MM.1S (cell line): Measurements from ENCODE around the gene EPB41L2.
"Not testable (repeated sequence)": the region's sequence is repeated elsewhere in the genome, so short reads cannot be mapped to it uniquely, and the experiment has no call there.

Experiments used
- DNase-seq: peaks from one replicate; pipeline ENCODE4 v3.0.0-alpha.2; 2015
- H2AFZ ChIP-seq: fragments of 300-600 bp; sonication (generic); 2 replicates; pipeline ENCODE4 v1.6.0; 2016; ENCODE audit warnings: antibody characterized with exemption, low read length
- H3F3A ChIP-seq: fragments of 300-600 bp; sonication (generic); 2 replicates; pipeline ENCODE4 v1.6.1; 2016; ENCODE audit warnings: mild to moderate bottlenecking, antibody characterized with exemption, low read length, moderate library complexity, mixed read lengths; ENCODE audit not compliant: insufficient read depth
- H3K27ac ChIP-seq: fragments of 300-600 bp; sonication (generic); 2 replicates; pipeline ENCODE4 v1.5.1; 2016; ENCODE audit warnings: mild to moderate bottlenecking, low read length
- H3K27me3 ChIP-seq: fragments of 300-600 bp; sonication (generic); replicated peaks from 2 replicates; pipeline ENCODE4 v1.6.0; 2016; ENCODE audit warnings: low read length; ENCODE audit not compliant: insufficient read depth
- H3K36me3 ChIP-seq: fragments of 300-600 bp; sonication (generic); replicated peaks from 2 replicates; pipeline ENCODE4 v1.6.1; 2016; ENCODE audit warnings: mild to moderate bottlenecking, low read length, mixed read lengths; ENCODE audit not compliant: insufficient read depth
- H3K4me1 ChIP-seq: fragments of 300-600 bp; sonication (generic); 2 replicates; pipeline ENCODE4 v1.6.1; 2016; ENCODE audit warnings: low read length, mixed read lengths
- H3K4me2 ChIP-seq: fragments of 300-600 bp; sonication (generic); 2 replicates; pipeline ENCODE4 v1.6.0; 2016; ENCODE audit warnings: low read depth, low read length
- H3K4me3 ChIP-seq: fragments of 300-600 bp; sonication (generic); 2 replicates; pipeline ENCODE4 v1.5.1; 2016; ENCODE audit warnings: low read length, mixed read lengths
- H3K79me2 ChIP-seq: fragments of 300-600 bp; sonication (generic); 2 replicates; pipeline ENCODE4 v1.6.1; 2016; ENCODE audit warnings: mixed run types, low read length, mixed read lengths
- H3K9ac ChIP-seq: fragments of 300-600 bp; sonication (generic); 2 replicates; pipeline ENCODE4 v1.6.1; 2016; ENCODE audit warnings: low read length, mixed read lengths
- H3K9me2 ChIP-seq: fragments of 300-600 bp; sonication (generic); replicated peaks from 2 replicates; pipeline ENCODE4 v1.6.1; 2016; ENCODE audit warnings: mild to moderate bottlenecking, low read length, mixed read lengths; ENCODE audit not compliant: insufficient read depth
- H3K9me3 ChIP-seq: fragments of 300-600 bp; sonication (generic); replicated peaks from 2 replicates; pipeline ENCODE4 v1.6.1; 2016; ENCODE audit warnings: mild to moderate bottlenecking, low read length, mixed read lengths; ENCODE audit not compliant: insufficient read depth
- H4K20me1 ChIP-seq: fragments of 300-600 bp; sonication (generic); 2 replicates; pipeline ENCODE4 v1.6.1; 2016; ENCODE audit warnings: mild to moderate bottlenecking, low read length, moderate library complexity, mixed read lengths; ENCODE audit not compliant: insufficient read depth
- CTCF ChIP-seq: fragments of 300-600 bp; sonication (generic); IDR thresholded peaks from 2 replicates; pipeline ENCODE4 v1.5.1; 2016; ENCODE audit warnings: antibody characterized with exemption, low read length, mixed read lengths
- EZH2 ChIP-seq: fragments of 300-600 bp; sonication (generic); optimal IDR thresholded peaks from 2 replicates; pipeline ENCODE3; 2017; ENCODE audit warnings: low read depth, mild to moderate bottlenecking, antibody characterized with exemption, low read length, mixed read lengths
- EZH2phosphoT487 ChIP-seq: fragments of 300-600 bp; sonication (generic); IDR thresholded peaks from 2 replicates; pipeline ENCODE4 v1.6.1; 2018; ENCODE audit warnings: antibody characterized with exemption, low read length

EPB41L2 gene

GRCh38 chr6:131013495-131013894 lies 49.5 kb downstream of the EPB41L2 start:
- no peak for DNase-seq
- Histone ChIP-seq H2AFZ (no peak overlapping the region), H3K4me2 (no peak overlapping the region), H3K27me3 (no peaks in the 10 kb centered on the region), H3K9ac (no peak overlapping the region), H3K4me1 (no peaks in the 10 kb centered on the region), H4K20me1 (no peaks in the 10 kb centered on the region), H3K36me3 (no peaks in the 10 kb centered on the region), H3K9me2 (no peaks in the 10 kb centered on the region), H3K79me2 (0 out of 2 replicates have a peak, but pooled peaks cover 4% of the 10 kb centered on the region), H3K27ac (no peak overlapping the region), H3K4me3 (no peak overlapping the region), H3F3A (no peaks in the 10 kb centered on the region), H3K9me3 (no peaks in the 10 kb centered on the region)
- no peak for TF ChIP-seq EZH2
- no peak for TF ChIP-seq EZH2phosphoT487
- no peak for TF ChIP-seq CTCF

- Histone ChIP-seq H3K9me2 (no peaks in the 10 kb centered on the region), H3K4me1 (no peaks in the 10 kb centered on the region), H3K27me3 (no peaks in the 10 kb centered on the region), H3K9me3 (no peaks in the 10 kb centered on the region), H3K9ac (no peak overlapping the region), H2AFZ (no peak overlapping the region), H3K79me2 (0 out of 2 replicates have a peak, but pooled peaks cover 4% of the 10 kb centered on the region), H4K20me1 (no peaks in the 10 kb centered on the region), H3F3A (no peaks in the 10 kb centered on the region), H3K4me3 (no peak overlapping the region), H3K4me2 (no peak overlapping the region), H3K27ac (no peak overlapping the region), H3K36me3 (no peaks in the 10 kb centered on the region)
- DNase-seq: no peak
- TF ChIP-seq CTCF (no peak), EZH2phosphoT487 (no peak), EZH2 (no peak)
Observed at GRCh38 chr6:131009790-131010189, 53.3 kb downstream of the EPB41L2 start.

- not testable (repeated sequence) for H3K27ac ChIP-seq, DNase-seq, H3K4me1 ChIP-seq, H3F3A ChIP-seq, H3K27me3 ChIP-seq, H3K9me2 ChIP-seq, H3K9ac ChIP-seq, H2AFZ ChIP-seq, H4K20me1 ChIP-seq, H3K9me3 ChIP-seq, H3K79me2 ChIP-seq, H3K4me3 ChIP-seq, H3K4me2 ChIP-seq, H3K36me3 ChIP-seq
Observed at GRCh38 chr6:131008965-131009364, 54.1 kb downstream of the EPB41L2 start.

GRCh38 chr6:131007964-131008363 lies 55.1 kb downstream of the EPB41L2 start:
- not testable (repeated sequence) for H3K79me2 ChIP-seq, H3K27ac ChIP-seq, DNase-seq, H3K9me2 ChIP-seq, H3K36me3 ChIP-seq, H3K9me3 ChIP-seq, H3F3A ChIP-seq, H2AFZ ChIP-seq, H3K4me2 ChIP-seq, H3K4me1 ChIP-seq, H3K4me3 ChIP-seq, H3K27me3 ChIP-seq, H4K20me1 ChIP-seq, H3K9ac ChIP-seq
